ENCODE data around the gene SRPK3.

The SRPK3 gene

GRCh38 chrX:153773218-153773611 is 7.6 kb upstream of the SRPK3 start:
- no peak overlapping the region for H3K14ac ChIP-seq (ENCODE audit: low read length)
- no peak overlapping the region for H3K18ac ChIP-seq (ENCODE audit: low read length)
- no peak overlapping the region for H3K4me3 ChIP-seq (ENCODE audit: low read length in 2 of 2)
- DNase-seq (ENCODE audit: low spot score) = no peak
- H3K79me1 ChIP-seq (ENCODE audit: low read depth, low read length) = no peaks in the 10 kb centered on the region
- no peaks in the 10 kb centered on the region for H3K27me3 ChIP-seq (ENCODE audit: control insufficient read depth in 3 of 3, insufficient read depth in 3 of 3, low read depth in 1 of 3, low read length in 3 of 3)
- H2BK12ac ChIP-seq (ENCODE audit: low read length) = no peak overlapping the region
- WGBS, 2 donors (ENCODE audit: extremely low coverage in 2 of 2, insufficient read length in 2 of 2, insufficient replicate concordance in 1 of 2) = no CpG with 5 or more reads among the region's 23 CpGs
- H3K9ac ChIP-seq (ENCODE audit: low read depth, low read length, poor library complexity) = no peak overlapping the region
- H2BK120ac ChIP-seq (ENCODE audit: low read depth, low read length) = no peak overlapping the region
- no peak overlapping the region for H3K4ac ChIP-seq (ENCODE audit: low read length)
- H2BK5ac ChIP-seq (ENCODE audit: low read length) = no peak overlapping the region
- no peak overlapping the region for H2AK5ac ChIP-seq (ENCODE audit: low read depth, low read length)
- H3K4me1 ChIP-seq (ENCODE audit: control insufficient read depth in 2 of 2, insufficient read depth in 1 of 2, low read depth in 1 of 2, low read length in 2 of 2) = no peaks in the 10 kb centered on the region
- no peak overlapping the region for H4K91ac ChIP-seq (ENCODE audit: low read depth, low read length, poor library complexity)
- no peaks in the 10 kb centered on the region for H3K36me3 ChIP-seq (replicated peaks in 1 of 2; ENCODE audit: control insufficient read depth in 2 of 2, insufficient read depth in 2 of 2, low read length in 2 of 2)
- no peak overlapping the region for H3K27ac ChIP-seq (replicated peaks; ENCODE audit: low read length)
- H4K8ac ChIP-seq (ENCODE audit: low read depth, low read length) = no peak overlapping the region
- H2BK15ac ChIP-seq (ENCODE audit: low read length) = no peak overlapping the region
- H3K9me3 ChIP-seq (replicated peaks in 1 of 2; ENCODE audit: control insufficient read depth in 2 of 2, insufficient read depth in 1 of 2, low read depth in 1 of 2, low read length in 2 of 2) = no peaks in the 10 kb centered on the region
- no peak overlapping the region for H2AFZ ChIP-seq (ENCODE audit: low read length)
- H3K4me2 ChIP-seq (ENCODE audit: insufficient read depth, low read length, poor library complexity, severe bottlenecking) = no peak overlapping the region
- no peak overlapping the region for H3K23ac ChIP-seq (ENCODE audit: low read depth, low read length, poor library complexity)

GRCh38 chrX:153773741-153774575 is 6.9 kb upstream of the SRPK3 start:
- H3K14ac ChIP-seq (ENCODE audit: low read length) = no peak overlapping the region
- WGBS, 2 donors (ENCODE audit: extremely low coverage in 2 of 2, insufficient read length in 2 of 2, insufficient replicate concordance in 1 of 2) = no CpG with 5 or more reads among the region's 48 CpGs
- H3K4me2 ChIP-seq (ENCODE audit: insufficient read depth, low read length, poor library complexity, severe bottlenecking) = no peak overlapping the region
- no peak overlapping the region for H4K8ac ChIP-seq (ENCODE audit: low read depth, low read length)
- no peaks in the 10 kb centered on the region for H3K4me1 ChIP-seq (ENCODE audit: control insufficient read depth in 2 of 2, insufficient read depth in 1 of 2, low read depth in 1 of 2, low read length in 2 of 2)
- H3K4me3 ChIP-seq (ENCODE audit: low read length in 2 of 2) = no peak overlapping the region
- H3K79me1 ChIP-seq (ENCODE audit: low read depth, low read length) = no peaks in the 10 kb centered on the region
- no peak overlapping the region for H2BK15ac ChIP-seq (ENCODE audit: low read length)
- H3K9ac ChIP-seq (ENCODE audit: low read depth, low read length, poor library complexity) = no peak overlapping the region
- no peak overlapping the region for H3K4ac ChIP-seq (ENCODE audit: low read length)
- H3K9me3 ChIP-seq (replicated peaks in 1 of 2; ENCODE audit: control insufficient read depth in 2 of 2, insufficient read depth in 1 of 2, low read depth in 1 of 2, low read length in 2 of 2) = no peaks in the 10 kb centered on the region
- H2BK12ac ChIP-seq (ENCODE audit: low read length) = no peak overlapping the region
- H3K23ac ChIP-seq (ENCODE audit: low read depth, low read length, poor library complexity) = no peak overlapping the region
- no peak for DNase-seq (ENCODE audit: low spot score)
- H3K27ac ChIP-seq (replicated peaks; ENCODE audit: low read length) = no peak overlapping the region
- peak overlapping the region; percentile 24 for H2BK5ac ChIP-seq (ENCODE audit: low read length)
- H2AK5ac ChIP-seq (ENCODE audit: low read depth, low read length) = no peak overlapping the region
- H3K18ac ChIP-seq (ENCODE audit: low read length) = no peak overlapping the region
- no peaks in the 10 kb centered on the region for H3K27me3 ChIP-seq (ENCODE audit: control insufficient read depth in 3 of 3, insufficient read depth in 3 of 3, low read depth in 1 of 3, low read length in 3 of 3)
- H2BK120ac ChIP-seq (ENCODE audit: low read depth, low read length) = no peak overlapping the region
- H3K36me3 ChIP-seq (replicated peaks in 1 of 2; ENCODE audit: control insufficient read depth in 2 of 2, insufficient read depth in 2 of 2, low read length in 2 of 2) = no peaks in the 10 kb centered on the region
- H2AFZ ChIP-seq (ENCODE audit: low read length) = no peak overlapping the region
- no peak overlapping the region for H4K91ac ChIP-seq (ENCODE audit: low read depth, low read length, poor library complexity)

GRCh38 chrX:153774576-153775292 is 6.1 kb upstream of the SRPK3 start:
- H2BK120ac ChIP-seq (ENCODE audit: low read depth, low read length) = no peak overlapping the region
- H3K9me3 ChIP-seq (replicated peaks in 1 of 2; ENCODE audit: control insufficient read depth in 2 of 2, insufficient read depth in 1 of 2, low read depth in 1 of 2, low read length in 2 of 2) = no peaks in the 10 kb centered on the region
- no peak overlapping the region for H2AK5ac ChIP-seq (ENCODE audit: low read depth, low read length)
- H3K79me1 ChIP-seq (ENCODE audit: low read depth, low read length) = no peaks in the 10 kb centered on the region
- H3K4me1 ChIP-seq (ENCODE audit: control insufficient read depth in 2 of 2, insufficient read depth in 1 of 2, low read depth in 1 of 2, low read length in 2 of 2) = peaks cover 0 to 1% of the 10 kb centered on the region in 2 donors
- H2BK12ac ChIP-seq (ENCODE audit: low read length) = no peak overlapping the region
- no peak overlapping the region for H2BK15ac ChIP-seq (ENCODE audit: low read length)
- H2BK5ac ChIP-seq (ENCODE audit: low read length) = peak overlapping the region; percentile 24
- no peak overlapping the region for H3K18ac ChIP-seq (ENCODE audit: low read length)
- H4K91ac ChIP-seq (ENCODE audit: low read depth, low read length, poor library complexity) = no peak overlapping the region
- no peak overlapping the region for H3K4me3 ChIP-seq (ENCODE audit: low read length in 2 of 2)
- H3K4ac ChIP-seq (ENCODE audit: low read length) = no peak overlapping the region
- no peak overlapping the region for H4K8ac ChIP-seq (ENCODE audit: low read depth, low read length)
- H3K36me3 ChIP-seq (replicated peaks in 1 of 2; ENCODE audit: control insufficient read depth in 2 of 2, insufficient read depth in 2 of 2, low read length in 2 of 2) = no peaks in the 10 kb centered on the region
- no peak for DNase-seq (ENCODE audit: low spot score)
- H3K14ac ChIP-seq (ENCODE audit: low read length) = no peak overlapping the region
- WGBS, 2 donors (ENCODE audit: extremely low coverage in 2 of 2, insufficient read length in 2 of 2, insufficient replicate concordance in 1 of 2) = no CpG with 5 or more reads among the region's 37 CpGs
- no peak overlapping the region for H3K27ac ChIP-seq (replicated peaks; ENCODE audit: low read length)
- no peak overlapping the region for H2AFZ ChIP-seq (ENCODE audit: low read length)
- no peak overlapping the region for H3K9ac ChIP-seq (ENCODE audit: low read depth, low read length, poor library complexity)
- H3K4me2 ChIP-seq (ENCODE audit: insufficient read depth, low read length, poor library complexity, severe bottlenecking) = no peak overlapping the region
- H3K23ac ChIP-seq (ENCODE audit: low read depth, low read length, poor library complexity) = no peak overlapping the region
- H3K27me3 ChIP-seq (ENCODE audit: control insufficient read depth in 3 of 3, insufficient read depth in 3 of 3, low read depth in 1 of 3, low read length in 3 of 3) = no peaks in the 10 kb centered on the region

Data from neuronal stem cell (in vitro differentiated cells).